GM12865 (cell line): ENCODE measurements around the gene ZC3H12A.

ENCODE experiments used
- DNase-seq: peaks from one replicate; pipeline ENCODE4 v3.0.0; 2010; ENCODE audit warnings: low read depth
- H3K4me3 ChIP-seq: 2 replicates; pipeline ENCODE4 v1.5.1; 2011; ENCODE audit warnings: mild to moderate bottlenecking, low read depth, low read length, control low read depth
- TF ChIP-seq, protein P1 (sequence below): IDR thresholded peaks from 2 replicates; pipeline ENCODE4 v1.5.1; 2011; ENCODE audit warnings: low read length, control low read depth, low read depth, inconsistent platforms; ENCODE audit not compliant: insufficient read depth; ENCODE audit errors: missing control alignments

Gene ZC3H12A

DNA sequence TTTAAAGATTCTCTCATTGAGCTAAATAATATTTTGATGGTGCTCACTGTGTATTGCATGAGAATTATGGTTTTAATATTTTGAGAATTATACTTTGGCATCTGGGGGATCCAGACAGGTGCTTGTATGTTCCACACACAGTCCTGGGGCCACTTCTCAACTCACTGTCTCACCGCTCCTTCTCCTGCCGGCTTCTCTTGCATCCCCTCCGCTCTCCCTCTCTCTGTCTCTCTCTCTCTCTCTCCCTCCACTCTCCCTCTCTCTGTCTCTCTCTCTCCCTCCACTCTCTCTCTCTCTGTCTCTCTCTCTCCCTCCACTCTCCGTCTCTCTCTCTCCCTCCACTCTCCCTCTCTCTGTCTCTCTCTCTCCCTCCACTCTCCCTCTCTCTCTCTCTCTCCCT lies 32.2 kb upstream of the ZC3H12A start:
- DNase-seq: no peak
- no peak overlapping the region for H3K4me3 ChIP-seq
- TF ChIP-seq, protein P1, sequence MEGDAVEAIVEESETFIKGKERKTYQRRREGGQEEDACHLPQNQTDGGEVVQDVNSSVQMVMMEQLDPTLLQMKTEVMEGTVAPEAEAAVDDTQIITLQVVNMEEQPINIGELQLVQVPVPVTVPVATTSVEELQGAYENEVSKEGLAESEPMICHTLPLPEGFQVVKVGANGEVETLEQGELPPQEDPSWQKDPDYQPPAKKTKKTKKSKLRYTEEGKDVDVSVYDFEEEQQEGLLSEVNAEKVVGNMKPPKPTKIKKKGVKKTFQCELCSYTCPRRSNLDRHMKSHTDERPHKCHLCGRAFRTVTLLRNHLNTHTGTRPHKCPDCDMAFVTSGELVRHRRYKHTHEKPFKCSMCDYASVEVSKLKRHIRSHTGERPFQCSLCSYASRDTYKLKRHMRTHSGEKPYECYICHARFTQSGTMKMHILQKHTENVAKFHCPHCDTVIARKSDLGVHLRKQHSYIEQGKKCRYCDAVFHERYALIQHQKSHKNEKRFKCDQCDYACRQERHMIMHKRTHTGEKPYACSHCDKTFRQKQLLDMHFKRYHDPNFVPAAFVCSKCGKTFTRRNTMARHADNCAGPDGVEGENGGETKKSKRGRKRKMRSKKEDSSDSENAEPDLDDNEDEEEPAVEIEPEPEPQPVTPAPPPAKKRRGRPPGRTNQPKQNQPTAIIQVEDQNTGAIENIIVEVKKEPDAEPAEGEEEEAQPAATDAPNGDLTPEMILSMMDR: no peak

DNA sequence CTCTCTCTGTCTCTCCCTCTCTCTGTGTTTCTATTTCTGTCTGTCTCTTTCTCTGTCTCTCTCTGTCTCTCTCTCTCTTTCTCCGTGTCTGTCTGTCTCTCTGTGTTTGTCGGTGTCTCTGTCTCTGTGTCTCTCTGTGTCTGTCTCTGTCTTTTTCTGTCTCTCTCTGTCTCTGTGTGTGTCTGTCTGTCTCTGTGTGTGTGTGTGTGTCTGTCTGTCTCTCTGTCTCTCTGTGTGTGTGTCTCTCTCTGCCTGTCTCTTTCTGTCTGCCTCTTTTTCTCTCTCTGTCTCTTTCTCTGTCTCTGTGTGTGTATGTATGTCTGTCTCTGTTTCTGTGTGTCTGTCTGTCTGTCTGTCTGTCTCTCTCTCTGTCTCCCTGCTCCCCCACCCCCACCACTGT lies 31.7 kb upstream of the ZC3H12A start:
- no peak overlapping the region for H3K4me3 ChIP-seq
- TF ChIP-seq, protein P1: no peak
- DNase-seq: no peak

- H3K4me3 ChIP-seq: no peak overlapping the region
- no peak for DNase-seq
- TF ChIP-seq, protein P1: no peak
Measured at GRCh38 chr1:37446874-37447273, 27.5 kb upstream of the ZC3H12A start.

DNA sequence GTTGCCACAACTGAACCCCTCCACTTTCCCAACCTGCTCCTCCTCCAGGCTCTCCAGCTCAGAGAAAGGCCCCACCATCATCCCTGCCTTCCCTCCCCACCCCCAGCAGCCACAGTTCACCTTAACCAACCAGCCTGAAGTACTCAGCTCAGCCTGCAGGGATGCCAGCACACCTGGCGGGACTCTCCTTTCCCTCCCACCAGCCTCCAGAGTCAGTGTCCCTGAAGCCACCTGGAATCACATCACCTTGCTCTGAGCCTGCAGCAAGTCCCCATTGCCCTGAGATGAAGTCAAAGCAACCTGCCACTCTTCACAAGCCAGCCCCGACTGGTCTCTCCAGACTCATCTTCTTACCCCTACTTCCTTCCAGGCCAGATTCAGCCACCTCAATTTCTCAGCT lies 26.2 kb upstream of the ZC3H12A start:
- TF ChIP-seq, protein P1: no peak
- no peak for DNase-seq
- H3K4me3 ChIP-seq: no peak overlapping the region

- DNase-seq: no peak
- H3K4me3 ChIP-seq: no peak overlapping the region
- TF ChIP-seq, protein P1: no peak
Measured at GRCh38 chr1:37448691-37449417, 25.5 kb upstream of the ZC3H12A start.

GRCh38 chr1:37449936-37450335 lies 24.4 kb upstream of the ZC3H12A start:
- TF ChIP-seq, protein P1: no peak
- DNase-seq: no peak
- H3K4me3 ChIP-seq: no peak overlapping the region

DNA sequence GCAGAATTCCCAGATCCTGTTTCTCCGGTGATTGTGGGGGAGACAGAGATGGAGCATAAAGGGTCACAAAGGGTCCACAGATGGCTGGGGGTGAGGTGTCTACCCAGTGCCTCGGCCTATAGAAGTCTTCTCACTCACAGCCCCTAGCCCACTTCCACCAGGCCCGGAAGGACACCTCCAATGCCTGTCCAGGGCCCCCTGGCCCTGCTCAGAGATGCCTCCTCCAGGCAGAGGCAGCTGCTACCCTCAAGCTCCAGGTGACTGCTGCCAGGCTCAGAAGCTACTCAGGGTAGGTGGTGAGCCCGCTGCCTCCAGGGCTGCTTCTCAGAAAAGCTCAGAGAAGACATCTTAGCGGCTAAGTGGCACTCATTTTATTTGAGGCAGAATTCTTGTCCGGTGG lies 22.0 kb upstream of the ZC3H12A start:
- TF ChIP-seq, protein P1: no peak
- H3K4me3 ChIP-seq: no peak overlapping the region
- no peak for DNase-seq
